Chondrocyte (in vitro differentiated cells): Measurements from ENCODE around the gene CASTOR1. TPM values are rescaled to one million over a fixed set of nuclear protein-coding genes. Genes with fewer than 3 reads are reported as not detected.
A peak's percentile ranks its signal among the peaks of the same experiment; 100 is the strongest.

Experiments used
- DNase-seq: peaks from one replicate; pipeline ENCODE4 v3.0.0; 2021; ENCODE audit warnings: mixed read lengths, low spot score
- H3K27ac Mint-ChIP-seq: one replicate; pipeline ENCODE4 v1.8.0; 2021; ENCODE audit warnings: mild to moderate bottlenecking, moderate library complexity, mixed read lengths; ENCODE audit not compliant: unreplicated experiment
- H3K27me3 Mint-ChIP-seq: 2 replicates; pipeline ENCODE4 v1.8.0; 2021; ENCODE audit warnings: low read depth, mixed read lengths
- H3K36me3 Mint-ChIP-seq: 2 replicates; pipeline ENCODE4 v1.8.0; 2021; ENCODE audit warnings: low read depth, mixed read lengths
- H3K4me1 Mint-ChIP-seq: 2 replicates; pipeline ENCODE4 v1.8.0; 2021; ENCODE audit warnings: low read depth, mild to moderate bottlenecking, mixed read lengths
- H3K4me3 Mint-ChIP-seq: one replicate; pipeline ENCODE4 v1.8.0; 2021; ENCODE audit warnings: mild to moderate bottlenecking, moderate library complexity, mixed read lengths; ENCODE audit not compliant: unreplicated experiment
- H3K9me3 Mint-ChIP-seq: 2 replicates; pipeline ENCODE4 v1.8.0; 2021; ENCODE audit warnings: low read depth, mixed read lengths
- CTCF ChIP-seq: fragments of 200-600 bp; sonication (generic); IDR thresholded peaks from 2 replicates; pipeline ENCODE4 v1.5.0; 2021; ENCODE audit warnings: antibody characterized with exemption, mild to moderate bottlenecking, moderate library complexity
- total RNA-seq: library from RNA; stranded (reverse); gene quantifications from 3 replicates; pipeline ENCODE4 v1.2.1, GENCODE V29; 2021

CASTOR1 gene
- total RNA-seq, 1 donor from 2014 or later = 12.1 TPM

- DNase-seq = no peak
- Mint-ChIP-seq H3K4me1 (peaks cover 94% of the 10 kb centered on the region), H3K36me3 (no peaks in the 10 kb centered on the region), H3K9me3 (no peaks in the 10 kb centered on the region), H3K27me3 (no peaks in the 10 kb centered on the region), H3K27ac (peak overlapping the region; percentile 77), H3K4me3 (no peak overlapping the region)
- no peak for TF ChIP-seq CTCF
Measured at GRCh38 chr22:30239488-30240405, 49.6 kb downstream of the CASTOR1 start.

GRCh38 chr22:30238661-30239487 is 50.4 kb downstream of the CASTOR1 start:
- H3K9me3 Mint-ChIP-seq = no peaks in the 10 kb centered on the region
- peak overlapping the region; percentile 12 for H3K4me3 Mint-ChIP-seq
- DNase-seq = peak; percentile 89
- no peak for TF ChIP-seq CTCF
- H3K27ac Mint-ChIP-seq = peak overlapping the region; percentile 77
- H3K4me1 Mint-ChIP-seq = peaks cover 89% of the 10 kb centered on the region
- no peaks in the 10 kb centered on the region for H3K36me3 Mint-ChIP-seq
- no peaks in the 10 kb centered on the region for H3K27me3 Mint-ChIP-seq

GRCh38 chr22:30238136-30238535 is 51.2 kb downstream of the CASTOR1 start:
- H3K27ac Mint-ChIP-seq = peak overlapping the region; percentile 77
- no peaks in the 10 kb centered on the region for H3K9me3 Mint-ChIP-seq
- H3K36me3 Mint-ChIP-seq = no peaks in the 10 kb centered on the region
- no peak for TF ChIP-seq CTCF
- peaks cover 91% of the 10 kb centered on the region for H3K4me1 Mint-ChIP-seq
- H3K4me3 Mint-ChIP-seq = no peak overlapping the region
- DNase-seq = no peak
- no peaks in the 10 kb centered on the region for H3K27me3 Mint-ChIP-seq

- peak overlapping the region; percentile 88 for H3K27ac Mint-ChIP-seq
- no peaks in the 10 kb centered on the region for H3K9me3 Mint-ChIP-seq
- H3K27me3 Mint-ChIP-seq = no peaks in the 10 kb centered on the region
- H3K36me3 Mint-ChIP-seq = no peaks in the 10 kb centered on the region
- peaks cover 91% of the 10 kb centered on the region for H3K4me1 Mint-ChIP-seq
- TF ChIP-seq CTCF = no peak
- no peak for DNase-seq
- no peak overlapping the region for H3K4me3 Mint-ChIP-seq
Measured at GRCh38 chr22:30236875-30237274, 52.4 kb downstream of the CASTOR1 start.

GRCh38 chr22:30235687-30236170 is 53.6 kb downstream of the CASTOR1 start:
- peak; percentile 93 for DNase-seq
- Mint-ChIP-seq H3K36me3 (no peaks in the 10 kb centered on the region), H3K4me1 (peaks cover 80% of the 10 kb centered on the region)

More at GRCh38 chr22:30235687-30236170, 53.6 kb downstream of the CASTOR1 start:
- H3K27ac Mint-ChIP-seq = peak overlapping the region; percentile 88
- H3K9me3 Mint-ChIP-seq = no peaks in the 10 kb centered on the region
- no peak overlapping the region for H3K4me3 Mint-ChIP-seq
- H3K27me3 Mint-ChIP-seq = no peaks in the 10 kb centered on the region
- TF ChIP-seq CTCF = no peak
